Fibroblast of lung (primary cell): ENCODE results near the gene IMP3.

ENCODE experiments used
- EZH2 ChIP-seq: IDR thresholded peaks from 2 replicates; pipeline ENCODE4 v1.5.1; 2012; ENCODE audit warnings: low read length, control low read depth, mild to moderate bottlenecking; ENCODE audit errors: missing control alignments
- TF ChIP-seq, protein P1 (sequence below), 2 donors: IDR thresholded peaks in 1 of 2; conservative IDR thresholded peaks in 1 of 2; 1 replicate in 1 of 2; 2 replicates in 1 of 2; pipeline ENCODE4 v1.5.1; 2011 to 2012; ENCODE audit warnings: low read length in 2 of 2, control low read depth in 1 of 2, inconsistent platforms in 1 of 2, low read depth in 1 of 2, mild to moderate bottlenecking in 1 of 2

- TF ChIP-seq, protein P1, sequence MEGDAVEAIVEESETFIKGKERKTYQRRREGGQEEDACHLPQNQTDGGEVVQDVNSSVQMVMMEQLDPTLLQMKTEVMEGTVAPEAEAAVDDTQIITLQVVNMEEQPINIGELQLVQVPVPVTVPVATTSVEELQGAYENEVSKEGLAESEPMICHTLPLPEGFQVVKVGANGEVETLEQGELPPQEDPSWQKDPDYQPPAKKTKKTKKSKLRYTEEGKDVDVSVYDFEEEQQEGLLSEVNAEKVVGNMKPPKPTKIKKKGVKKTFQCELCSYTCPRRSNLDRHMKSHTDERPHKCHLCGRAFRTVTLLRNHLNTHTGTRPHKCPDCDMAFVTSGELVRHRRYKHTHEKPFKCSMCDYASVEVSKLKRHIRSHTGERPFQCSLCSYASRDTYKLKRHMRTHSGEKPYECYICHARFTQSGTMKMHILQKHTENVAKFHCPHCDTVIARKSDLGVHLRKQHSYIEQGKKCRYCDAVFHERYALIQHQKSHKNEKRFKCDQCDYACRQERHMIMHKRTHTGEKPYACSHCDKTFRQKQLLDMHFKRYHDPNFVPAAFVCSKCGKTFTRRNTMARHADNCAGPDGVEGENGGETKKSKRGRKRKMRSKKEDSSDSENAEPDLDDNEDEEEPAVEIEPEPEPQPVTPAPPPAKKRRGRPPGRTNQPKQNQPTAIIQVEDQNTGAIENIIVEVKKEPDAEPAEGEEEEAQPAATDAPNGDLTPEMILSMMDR (conservative IDR thresholded peaks at IDR 0.05 in 1 of 2, IDR thresholded peaks at IDR 0.05 in 1 of 2; ENCODE audit: low read depth in 1 of 2, low read length in 2 of 2): no peak
- no peak for TF ChIP-seq EZH2
Measured at GRCh38 chr15:75651810-75652543, 12.0 kb upstream of the IMP3 start.
